GM23338 (cell line): ENCODE measurements around the gene NENF. TPM values are rescaled to one million over a fixed set of nuclear protein-coding genes. Genes with fewer than 3 reads are reported as not detected.

Experiments
- ATAC-seq: fragments of 200-7000 bp; cut with Tn5 transposase; 3 replicates; pipeline ENCODE4 v1.9.1; 2020
- DNase-seq: peaks from one replicate; pipeline ENCODE4 v3.0.0-alpha.2; 2015; ENCODE audit warnings: low spot score
- H2AFZ ChIP-seq: fragments of 200-600 bp; sonication (generic); 2 replicates; pipeline ENCODE4 v1.8.0; 2016; ENCODE audit warnings: antibody characterized with exemption, mild to moderate bottlenecking, moderate library complexity
- H3F3A ChIP-seq: fragments of 200-600 bp; sonication (generic); replicated peaks from 2 replicates; pipeline ENCODE4 v1.8.0; 2017; ENCODE audit warnings: antibody characterized with exemption, mixed run types, low read depth
- H3K27ac ChIP-seq: fragments of 200-600 bp; sonication (generic); 2 replicates; pipeline ENCODE4 v1.6.1; 2016; ENCODE audit warnings: low read depth
- H3K27me3 ChIP-seq: fragments of 200-600 bp; sonication (generic); 2 replicates; pipeline ENCODE4 v1.8.0; 2016; ENCODE audit warnings: mild to moderate bottlenecking, mixed run types, moderate library complexity; ENCODE audit not compliant: insufficient read depth
- H3K36me3 ChIP-seq: fragments of 200-600 bp; sonication (generic); 2 replicates; pipeline ENCODE4 v1.8.0; 2016; ENCODE audit warnings: mild to moderate bottlenecking; ENCODE audit not compliant: insufficient read depth
- H3K4me1 ChIP-seq: fragments of 200-600 bp; sonication (generic); 2 replicates; pipeline ENCODE4 v1.8.0; 2016; ENCODE audit warnings: mild to moderate bottlenecking, moderate library complexity; ENCODE audit not compliant: insufficient read depth
- H3K4me2 ChIP-seq: fragments of 200-600 bp; sonication (generic); 2 replicates; pipeline ENCODE4 v1.7.1; 2017; ENCODE audit warnings: mixed run types
- H3K4me3 ChIP-seq: fragments of 200-600 bp; sonication (generic); 2 replicates; pipeline ENCODE4 v1.6.1; 2016; ENCODE audit warnings: mixed run types
- H3K79me2 ChIP-seq: fragments of 200-600 bp; sonication (generic); replicated peaks from 2 replicates; pipeline ENCODE4 v1.8.0; 2017; ENCODE audit warnings: mild to moderate bottlenecking; ENCODE audit not compliant: insufficient read depth
- H3K9me2 ChIP-seq: fragments of 200-600 bp; sonication (generic); 2 replicates; pipeline ENCODE4 v1.8.0; 2017; ENCODE audit not compliant: insufficient read depth
- H4K20me1 ChIP-seq: fragments of 200-600 bp; sonication (generic); replicated peaks from 2 replicates; pipeline ENCODE4 v1.8.0; 2017; ENCODE audit warnings: mild to moderate bottlenecking; ENCODE audit not compliant: insufficient read depth
- H3K27ac Mint-ChIP-seq: 2 replicates; pipeline ENCODE4 v1.8.0; 2020; ENCODE audit warnings: inconsistent platforms, mild to moderate bottlenecking, moderate library complexity, mixed read lengths
- H3K27me3 Mint-ChIP-seq: 3 replicates; pipeline ENCODE4 v1.8.0; 2022; ENCODE audit warnings: low read depth, mild to moderate bottlenecking, moderate library complexity, mixed read lengths, inconsistent platforms; ENCODE audit not compliant: insufficient read depth, poor library complexity
- H3K36me3 Mint-ChIP-seq: 3 replicates; pipeline ENCODE4 v1.8.0; 2021; ENCODE audit warnings: low read depth, mild to moderate bottlenecking, inconsistent platforms, moderate library complexity, mixed read lengths
- H3K4me1 Mint-ChIP-seq: 3 replicates; pipeline ENCODE4 v1.8.0; 2020; ENCODE audit warnings: mild to moderate bottlenecking, inconsistent platforms, mixed read lengths
- H3K4me3 Mint-ChIP-seq: 3 replicates; pipeline ENCODE4 v1.8.0; 2021; ENCODE audit warnings: moderate library complexity, mild to moderate bottlenecking, inconsistent platforms, mixed read lengths
- H3K9me3 Mint-ChIP-seq: 3 replicates; pipeline ENCODE4 v1.8.0; 2020; ENCODE audit warnings: moderate library complexity, mild to moderate bottlenecking, inconsistent platforms, mixed read lengths
- CREB1 ChIP-seq: fragments of 250-450 bp; sonication (Bioruptor Pico); IDR thresholded peaks from 2 replicates; pipeline ENCODE4 v1.5.0; 2020; ENCODE audit warnings: low read depth, mild to moderate bottlenecking, moderate library complexity
- EZH2 ChIP-seq: fragments of 200-600 bp; sonication (generic); IDR thresholded peaks from one replicate; pipeline ENCODE4 v1.8.0; 2017; ENCODE audit warnings: antibody characterized with exemption, mild to moderate bottlenecking, low read depth; ENCODE audit not compliant: unreplicated experiment
- EZH2phosphoT487 ChIP-seq: fragments of 200-600 bp; sonication (generic); IDR thresholded peaks from one replicate; pipeline ENCODE4 v1.8.1; 2018; ENCODE audit warnings: antibody characterized with exemption; ENCODE audit not compliant: unreplicated experiment
- JUNB ChIP-seq: IDR thresholded peaks from one replicate; pipeline ENCODE4 v1.6.1; 2016; ENCODE audit warnings: antibody characterized with exemption; ENCODE audit not compliant: unreplicated experiment
- NANOG ChIP-seq: IDR thresholded peaks from 2 replicates; pipeline ENCODE4 v1.6.1; 2016; ENCODE audit warnings: antibody characterized with exemption, borderline replicate concordance
- POLR2AphosphoS5 ChIP-seq: IDR thresholded peaks from 2 replicates; pipeline ENCODE4 v1.6.1; 2016; ENCODE audit warnings: antibody characterized with exemption, low read depth
- STAT1 ChIP-seq: IDR thresholded peaks from one replicate; pipeline ENCODE4 v1.6.1; 2016; ENCODE audit warnings: antibody characterized with exemption; ENCODE audit not compliant: unreplicated experiment
- ZNF114 ChIP-seq: fragments of 250-450 bp; sonication (Bioruptor Pico); IDR thresholded peaks from 2 replicates; pipeline ENCODE4 v1.5.0; 2020; ENCODE audit warnings: mild to moderate bottlenecking, moderate library complexity
- ZNF331 ChIP-seq: fragments of 250-450 bp; sonication (Bioruptor Pico); IDR thresholded peaks from 2 replicates; pipeline ENCODE4 v1.5.0; 2020; ENCODE audit warnings: low read depth, mild to moderate bottlenecking, moderate library complexity
- polyA plus RNA-seq: library from polyadenylated mRNA; unstranded; fragments of >200 nt; fragmentation: Nextera tagmentation; extraction: Ambion mirVana; gene quantifications from 2 replicates; pipeline ENCODE4 v1.2.1, GENCODE V29; 2016
- total RNA-seq: library from RNA; depleted of rRNA; stranded (reverse); fragments of >200 nt; shearing (Covaris generic); gene quantifications from 2 replicates; pipeline ENCODE4 v1.2.3, GENCODE V29; 2014
- TF ChIP-seq, protein P1 (sequence below): fragments of 250-450 bp; sonication (Bioruptor Pico); IDR thresholded peaks from 2 replicates; pipeline ENCODE4 v1.5.0; 2020; ENCODE audit warnings: mild to moderate bottlenecking, moderate library complexity
- TF ChIP-seq, protein P2 (sequence below): IDR thresholded peaks from one replicate; pipeline ENCODE4 v1.6.1; 2018; ENCODE audit warnings: antibody characterized with exemption; ENCODE audit not compliant: unreplicated experiment
- TF ChIP-seq, protein P3 (sequence below), 2 experiments: fragments of 200-600 bp in 1 of 2; sonication (generic) in 1 of 2; conservative IDR thresholded peaks; 2 replicates each; pipeline versions ENCODE4 v1.5.1 to v1.6.1; 2016 to 2017; ENCODE audit warnings: antibody characterized with exemption in 2 of 2, low read depth in 2 of 2, mild to moderate bottlenecking in 2 of 2, moderate library complexity in 1 of 2
- TF ChIP-seq, protein P4 (sequence below): IDR thresholded peaks from 2 replicates; pipeline ENCODE4 v1.6.1; 2016; ENCODE audit warnings: antibody characterized with exemption

Gene NENF
- total and polyA plus RNA-seq, 2 experiments from 2014 or later: 27.6 to 60.7 TPM

DNA sequence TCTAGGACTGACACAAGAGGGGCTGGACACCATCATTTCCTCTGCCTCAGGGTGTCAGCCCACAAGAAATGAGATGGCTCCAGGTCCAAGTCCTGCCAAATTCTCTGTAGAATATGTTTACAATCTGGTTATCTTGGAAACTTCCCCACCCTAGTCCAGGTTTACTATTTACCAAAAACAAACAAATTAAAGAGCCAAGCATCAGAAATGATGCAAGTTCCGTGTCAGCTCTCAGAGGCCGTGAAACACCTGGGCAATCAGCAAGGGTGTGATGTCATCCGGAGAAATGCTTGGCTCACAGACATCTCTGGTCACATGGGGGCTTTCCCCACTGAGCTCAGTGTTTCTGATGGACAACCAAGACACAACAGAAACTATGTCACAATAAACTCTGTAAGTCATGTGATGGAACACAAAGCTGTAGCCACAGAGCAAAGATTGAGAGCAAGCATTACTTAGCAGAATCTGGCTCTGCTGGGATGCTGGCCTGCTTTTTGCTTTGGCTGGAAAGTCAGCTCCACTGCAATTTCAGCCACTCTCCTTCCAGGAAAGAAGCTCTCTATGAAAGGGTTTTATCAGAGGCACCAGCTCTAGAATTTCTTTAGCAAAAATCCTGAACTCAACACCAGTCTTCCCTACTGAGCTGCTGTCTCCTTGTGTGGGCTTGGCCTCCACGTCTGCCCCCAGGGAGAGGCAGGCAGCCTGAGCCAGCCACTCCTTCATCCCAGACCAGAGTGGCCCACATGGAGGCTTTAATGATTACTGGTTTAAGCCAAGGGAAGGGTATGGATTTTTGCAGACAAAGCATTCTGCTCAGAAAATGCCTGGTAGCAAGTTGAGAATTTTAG is 55.9 kb downstream of the NENF start:
- Histone ChIP-seq H3K4me3 (no peak overlapping the region), H3K4me1 (peaks cover 2% of the 10 kb centered on the region; the same call in 1 of the 2 replicates), H3K9me2 (peaks cover 4% of the 10 kb centered on the region; the same call in 1 of the 2 replicates), H3K4me2 (no peak overlapping the region), H3K27ac (no peak overlapping the region), H4K20me1 (no peaks in the 10 kb centered on the region), H3F3A (no peaks in the 10 kb centered on the region), H3K36me3 (no peaks in the 10 kb centered on the region), H3K27me3 (no peaks in the 10 kb centered on the region), H3K79me2 (no peaks in the 10 kb centered on the region), H2AFZ (peak overlapping the region; percentile 59; the same call in 1 of the 2 replicates)
- Mint-ChIP-seq H3K36me3 (no peaks in the 10 kb centered on the region), H3K27ac (no peak overlapping the region), H3K4me3 (no peak overlapping the region), H3K4me1 (peaks cover 13% of the 10 kb centered on the region), H3K27me3 (peaks cover 12% of the 10 kb centered on the region), H3K9me3 (no peaks in the 10 kb centered on the region)
- ATAC-seq (peak; percentile 37), DNase-seq (no peak)
- TF ChIP-seq, protein P1, sequence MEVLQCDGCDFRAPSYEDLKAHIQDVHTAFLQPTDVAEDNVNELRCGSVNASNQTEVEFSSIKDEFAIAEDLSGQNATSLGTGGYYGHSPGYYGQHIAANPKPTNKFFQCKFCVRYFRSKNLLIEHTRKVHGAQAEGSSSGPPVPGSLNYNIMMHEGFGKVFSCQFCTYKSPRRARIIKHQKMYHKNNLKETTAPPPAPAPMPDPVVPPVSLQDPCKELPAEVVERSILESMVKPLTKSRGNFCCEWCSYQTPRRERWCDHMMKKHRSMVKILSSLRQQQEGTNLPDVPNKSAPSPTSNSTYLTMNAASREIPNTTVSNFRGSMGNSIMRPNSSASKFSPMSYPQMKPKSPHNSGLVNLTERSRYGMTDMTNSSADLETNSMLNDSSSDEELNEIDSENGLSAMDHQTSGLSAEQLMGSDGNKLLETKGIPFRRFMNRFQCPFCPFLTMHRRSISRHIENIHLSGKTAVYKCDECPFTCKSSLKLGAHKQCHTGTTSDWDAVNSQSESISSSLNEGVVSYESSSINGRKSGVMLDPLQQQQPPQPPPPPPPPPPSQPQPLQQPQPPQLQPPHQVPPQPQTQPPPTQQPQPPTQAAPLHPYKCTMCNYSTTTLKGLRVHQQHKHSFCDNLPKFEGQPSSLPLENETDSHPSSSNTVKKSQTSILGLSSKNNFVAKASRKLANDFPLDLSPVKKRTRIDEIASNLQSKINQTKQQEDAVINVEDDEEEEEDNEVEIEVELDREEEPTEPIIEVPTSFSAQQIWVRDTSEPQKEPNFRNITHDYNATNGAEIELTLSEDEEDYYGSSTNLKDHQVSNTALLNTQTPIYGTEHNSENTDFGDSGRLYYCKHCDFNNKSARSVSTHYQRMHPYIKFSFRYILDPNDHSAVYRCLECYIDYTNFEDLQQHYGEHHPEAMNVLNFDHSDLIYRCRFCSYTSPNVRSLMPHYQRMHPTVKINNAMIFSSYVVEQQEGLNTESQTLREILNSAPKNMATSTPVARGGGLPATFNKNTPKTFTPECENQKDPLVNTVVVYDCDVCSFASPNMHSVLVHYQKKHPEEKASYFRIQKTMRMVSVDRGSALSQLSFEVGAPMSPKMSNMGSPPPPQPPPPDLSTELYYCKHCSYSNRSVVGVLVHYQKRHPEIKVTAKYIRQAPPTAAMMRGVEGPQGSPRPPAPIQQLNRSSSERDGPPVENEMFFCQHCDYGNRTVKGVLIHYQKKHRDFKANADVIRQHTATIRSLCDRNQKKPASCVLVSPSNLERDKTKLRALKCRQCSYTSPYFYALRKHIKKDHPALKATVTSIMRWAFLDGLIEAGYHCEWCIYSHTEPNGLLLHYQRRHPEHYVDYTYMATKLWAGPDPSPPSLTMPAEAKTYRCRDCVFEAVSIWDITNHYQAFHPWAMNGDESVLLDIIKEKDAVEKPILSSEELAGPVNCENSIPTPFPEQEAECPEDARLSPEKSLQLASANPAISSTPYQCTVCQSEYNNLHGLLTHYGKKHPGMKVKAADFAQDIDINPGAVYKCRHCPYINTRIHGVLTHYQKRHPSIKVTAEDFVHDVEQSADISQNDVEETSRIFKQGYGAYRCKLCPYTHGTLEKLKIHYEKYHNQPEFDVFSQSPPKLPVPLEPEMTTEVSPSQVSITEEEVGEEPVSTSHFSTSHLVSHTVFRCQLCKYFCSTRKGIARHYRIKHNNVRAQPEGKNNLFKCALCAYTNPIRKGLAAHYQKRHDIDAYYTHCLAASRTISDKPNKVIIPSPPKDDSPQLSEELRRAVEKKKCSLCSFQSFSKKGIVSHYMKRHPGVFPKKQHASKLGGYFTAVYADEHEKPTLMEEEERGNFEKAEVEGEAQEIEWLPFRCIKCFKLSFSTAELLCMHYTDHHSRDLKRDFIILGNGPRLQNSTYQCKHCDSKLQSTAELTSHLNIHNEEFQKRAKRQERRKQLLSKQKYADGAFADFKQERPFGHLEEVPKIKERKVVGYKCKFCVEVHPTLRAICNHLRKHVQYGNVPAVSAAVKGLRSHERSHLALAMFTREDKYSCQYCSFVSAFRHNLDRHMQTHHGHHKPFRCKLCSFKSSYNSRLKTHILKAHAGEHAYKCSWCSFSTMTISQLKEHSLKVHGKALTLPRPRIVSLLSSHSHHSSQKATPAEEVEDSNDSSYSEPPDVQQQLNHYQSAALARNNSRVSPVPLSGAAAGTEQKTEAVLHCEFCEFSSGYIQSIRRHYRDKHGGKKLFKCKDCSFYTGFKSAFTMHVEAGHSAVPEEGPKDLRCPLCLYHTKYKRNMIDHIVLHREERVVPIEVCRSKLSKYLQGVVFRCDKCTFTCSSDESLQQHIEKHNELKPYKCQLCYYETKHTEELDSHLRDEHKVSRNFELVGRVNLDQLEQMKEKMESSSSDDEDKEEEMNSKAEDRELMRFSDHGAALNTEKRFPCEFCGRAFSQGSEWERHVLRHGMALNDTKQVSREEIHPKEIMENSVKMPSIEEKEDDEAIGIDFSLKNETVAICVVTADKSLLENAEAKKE (CRISPR knock-in tag): no peak
- no peak for TF ChIP-seq ZNF114 (CRISPR knock-in tag)
- TF ChIP-seq, protein P2, sequence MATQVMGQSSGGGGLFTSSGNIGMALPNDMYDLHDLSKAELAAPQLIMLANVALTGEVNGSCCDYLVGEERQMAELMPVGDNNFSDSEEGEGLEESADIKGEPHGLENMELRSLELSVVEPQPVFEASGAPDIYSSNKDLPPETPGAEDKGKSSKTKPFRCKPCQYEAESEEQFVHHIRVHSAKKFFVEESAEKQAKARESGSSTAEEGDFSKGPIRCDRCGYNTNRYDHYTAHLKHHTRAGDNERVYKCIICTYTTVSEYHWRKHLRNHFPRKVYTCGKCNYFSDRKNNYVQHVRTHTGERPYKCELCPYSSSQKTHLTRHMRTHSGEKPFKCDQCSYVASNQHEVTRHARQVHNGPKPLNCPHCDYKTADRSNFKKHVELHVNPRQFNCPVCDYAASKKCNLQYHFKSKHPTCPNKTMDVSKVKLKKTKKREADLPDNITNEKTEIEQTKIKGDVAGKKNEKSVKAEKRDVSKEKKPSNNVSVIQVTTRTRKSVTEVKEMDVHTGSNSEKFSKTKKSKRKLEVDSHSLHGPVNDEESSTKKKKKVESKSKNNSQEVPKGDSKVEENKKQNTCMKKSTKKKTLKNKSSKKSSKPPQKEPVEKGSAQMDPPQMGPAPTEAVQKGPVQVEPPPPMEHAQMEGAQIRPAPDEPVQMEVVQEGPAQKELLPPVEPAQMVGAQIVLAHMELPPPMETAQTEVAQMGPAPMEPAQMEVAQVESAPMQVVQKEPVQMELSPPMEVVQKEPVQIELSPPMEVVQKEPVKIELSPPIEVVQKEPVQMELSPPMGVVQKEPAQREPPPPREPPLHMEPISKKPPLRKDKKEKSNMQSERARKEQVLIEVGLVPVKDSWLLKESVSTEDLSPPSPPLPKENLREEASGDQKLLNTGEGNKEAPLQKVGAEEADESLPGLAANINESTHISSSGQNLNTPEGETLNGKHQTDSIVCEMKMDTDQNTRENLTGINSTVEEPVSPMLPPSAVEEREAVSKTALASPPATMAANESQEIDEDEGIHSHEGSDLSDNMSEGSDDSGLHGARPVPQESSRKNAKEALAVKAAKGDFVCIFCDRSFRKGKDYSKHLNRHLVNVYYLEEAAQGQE: no peak
- no peak for TF ChIP-seq ZNF331 (CRISPR knock-in tag)
- no peak for TF ChIP-seq STAT1
- no peak for TF ChIP-seq POLR2AphosphoS5
- no peak for TF ChIP-seq EZH2
- no peak for TF ChIP-seq JUNB
- TF ChIP-seq NANOG: no peak
- TF ChIP-seq, protein P3, sequence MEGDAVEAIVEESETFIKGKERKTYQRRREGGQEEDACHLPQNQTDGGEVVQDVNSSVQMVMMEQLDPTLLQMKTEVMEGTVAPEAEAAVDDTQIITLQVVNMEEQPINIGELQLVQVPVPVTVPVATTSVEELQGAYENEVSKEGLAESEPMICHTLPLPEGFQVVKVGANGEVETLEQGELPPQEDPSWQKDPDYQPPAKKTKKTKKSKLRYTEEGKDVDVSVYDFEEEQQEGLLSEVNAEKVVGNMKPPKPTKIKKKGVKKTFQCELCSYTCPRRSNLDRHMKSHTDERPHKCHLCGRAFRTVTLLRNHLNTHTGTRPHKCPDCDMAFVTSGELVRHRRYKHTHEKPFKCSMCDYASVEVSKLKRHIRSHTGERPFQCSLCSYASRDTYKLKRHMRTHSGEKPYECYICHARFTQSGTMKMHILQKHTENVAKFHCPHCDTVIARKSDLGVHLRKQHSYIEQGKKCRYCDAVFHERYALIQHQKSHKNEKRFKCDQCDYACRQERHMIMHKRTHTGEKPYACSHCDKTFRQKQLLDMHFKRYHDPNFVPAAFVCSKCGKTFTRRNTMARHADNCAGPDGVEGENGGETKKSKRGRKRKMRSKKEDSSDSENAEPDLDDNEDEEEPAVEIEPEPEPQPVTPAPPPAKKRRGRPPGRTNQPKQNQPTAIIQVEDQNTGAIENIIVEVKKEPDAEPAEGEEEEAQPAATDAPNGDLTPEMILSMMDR (conservative IDR thresholded peaks at IDR 0.05; ENCODE audit: low read depth in 2 of 2): no peak
- no peak for TF ChIP-seq CREB1 (CRISPR knock-in tag)
- TF ChIP-seq, protein P4, sequence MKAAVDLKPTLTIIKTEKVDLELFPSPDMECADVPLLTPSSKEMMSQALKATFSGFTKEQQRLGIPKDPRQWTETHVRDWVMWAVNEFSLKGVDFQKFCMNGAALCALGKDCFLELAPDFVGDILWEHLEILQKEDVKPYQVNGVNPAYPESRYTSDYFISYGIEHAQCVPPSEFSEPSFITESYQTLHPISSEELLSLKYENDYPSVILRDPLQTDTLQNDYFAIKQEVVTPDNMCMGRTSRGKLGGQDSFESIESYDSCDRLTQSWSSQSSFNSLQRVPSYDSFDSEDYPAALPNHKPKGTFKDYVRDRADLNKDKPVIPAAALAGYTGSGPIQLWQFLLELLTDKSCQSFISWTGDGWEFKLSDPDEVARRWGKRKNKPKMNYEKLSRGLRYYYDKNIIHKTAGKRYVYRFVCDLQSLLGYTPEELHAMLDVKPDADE: no peak
- TF ChIP-seq EZH2phosphoT487: no peak
